ENCODE data around the gene WDR55.
"Not testable (repeated sequence)": the region's sequence is repeated elsewhere in the genome, so short reads cannot be mapped to it uniquely, and the experiment has no call there.

Gene WDR55, protein sequence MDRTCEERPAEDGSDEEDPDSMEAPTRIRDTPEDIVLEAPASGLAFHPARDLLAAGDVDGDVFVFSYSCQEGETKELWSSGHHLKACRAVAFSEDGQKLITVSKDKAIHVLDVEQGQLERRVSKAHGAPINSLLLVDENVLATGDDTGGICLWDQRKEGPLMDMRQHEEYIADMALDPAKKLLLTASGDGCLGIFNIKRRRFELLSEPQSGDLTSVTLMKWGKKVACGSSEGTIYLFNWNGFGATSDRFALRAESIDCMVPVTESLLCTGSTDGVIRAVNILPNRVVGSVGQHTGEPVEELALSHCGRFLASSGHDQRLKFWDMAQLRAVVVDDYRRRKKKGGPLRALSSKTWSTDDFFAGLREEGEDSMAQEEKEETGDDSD

GRCh38 chr5:140664359-140665119 is at the start of gene WDR55:
Gene WDR55 (plus strand): TSS chr5:140664904. CDS start chr5:140664913, 9 bp downstream.
- DNase-seq (ENCODE audit: low read depth) = peak; percentile 81

DNA sequence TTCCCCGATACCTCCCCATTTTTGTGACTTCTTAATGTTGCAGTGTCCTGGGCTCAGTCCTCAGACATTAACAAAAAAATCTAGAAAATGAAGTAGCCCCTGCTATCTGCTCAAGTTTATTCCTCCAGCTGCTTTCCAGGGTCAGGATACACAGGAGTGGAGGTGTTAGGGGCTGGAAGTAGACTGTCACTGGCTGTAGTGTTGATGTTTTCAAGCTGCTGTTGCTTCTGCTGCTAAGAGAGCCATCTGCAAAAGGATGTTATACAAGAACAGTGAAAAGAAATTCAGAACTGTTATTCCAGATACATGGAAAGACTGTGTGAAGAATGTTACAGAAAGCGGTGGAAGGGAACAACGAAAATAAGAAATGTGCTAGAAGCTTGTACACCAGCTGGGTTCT is 42.4 kb upstream of the WDR55 start:
- no peak for DNase-seq (ENCODE audit: low read depth)

DNA sequence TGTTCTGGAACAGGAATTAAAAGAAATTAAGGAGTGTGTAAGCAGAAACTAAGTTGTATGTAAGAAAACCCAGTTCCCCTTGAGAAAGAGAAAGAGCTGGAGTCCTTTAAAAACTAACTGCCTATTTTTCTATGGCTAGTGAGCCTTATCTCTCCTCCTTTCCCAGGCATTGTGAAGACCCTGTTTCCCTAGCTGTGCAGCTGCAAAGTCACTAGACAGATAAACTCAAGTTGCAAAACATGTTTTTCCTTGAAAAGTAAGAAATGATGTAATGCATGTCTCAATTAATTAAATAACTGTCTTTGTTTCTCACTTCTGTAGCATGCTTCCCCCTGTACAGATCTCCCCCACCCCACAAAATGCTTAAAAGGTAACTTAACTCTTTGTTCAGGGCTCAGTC is 41.6 kb upstream of the WDR55 start:
- DNase-seq (ENCODE audit: low read depth) = not testable (repeated sequence)

GRCh38 chr5:140624886-140625285 is 39.8 kb upstream of the WDR55 start:
- not testable (repeated sequence) for DNase-seq (ENCODE audit: low read depth)

- no peak for DNase-seq (ENCODE audit: low read depth)
Measured at GRCh38 chr5:140627972-140628371, 36.7 kb upstream of the WDR55 start.

DNA sequence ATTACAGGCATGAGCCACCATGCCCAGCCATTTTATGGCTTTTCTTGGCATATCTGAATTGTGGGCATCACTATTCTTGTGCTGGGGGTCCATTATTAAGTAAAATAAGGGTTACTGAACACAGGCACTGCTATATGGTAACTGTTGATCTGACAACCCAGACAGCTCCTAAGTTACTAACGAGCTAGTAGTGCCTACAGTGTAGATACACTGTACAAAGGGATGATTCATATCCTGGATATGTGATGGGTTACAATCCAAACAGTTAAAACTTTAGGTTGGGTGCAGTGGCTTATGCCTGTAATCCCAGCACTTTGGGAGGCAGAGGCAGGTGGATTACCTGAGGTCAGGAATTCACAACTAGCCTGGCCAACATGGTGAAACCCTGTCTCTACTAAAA is 36.0 kb upstream of the WDR55 start:
- no peak for DNase-seq (ENCODE audit: low read depth)

DNA sequence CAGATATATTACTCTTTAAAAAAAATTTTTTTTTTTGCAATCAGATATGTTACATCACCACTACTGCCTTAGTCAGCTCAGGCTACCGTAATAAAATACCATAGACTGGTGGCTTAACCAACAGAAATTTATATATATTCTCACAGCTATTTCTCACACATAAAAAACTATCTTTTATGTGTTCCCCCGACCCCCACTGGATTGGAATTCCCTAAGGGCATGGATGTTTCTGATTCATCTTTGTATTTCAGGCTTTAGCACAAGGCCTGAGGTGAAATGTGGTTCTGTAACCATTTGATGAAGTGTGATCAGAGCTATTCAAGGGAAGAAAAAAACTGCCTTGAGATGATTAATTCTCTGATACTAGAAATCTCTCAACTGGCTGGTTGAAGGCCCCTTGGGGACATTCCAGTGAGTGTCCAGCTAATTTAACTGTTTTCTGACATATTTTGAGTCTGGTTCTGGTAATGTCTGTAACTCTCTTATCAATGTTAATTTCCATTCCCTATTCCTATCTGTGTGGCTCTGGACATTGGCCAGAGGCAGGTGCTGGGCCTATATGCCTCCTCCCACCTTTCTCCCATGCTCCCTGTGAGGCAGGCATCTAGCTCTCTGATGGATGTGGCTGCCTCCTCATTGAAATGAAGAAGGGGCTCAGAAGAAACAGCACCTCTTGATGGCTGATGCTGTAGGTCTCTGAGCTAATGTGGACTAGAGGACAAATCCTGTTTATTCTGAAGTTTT is 34.2 kb upstream of the WDR55 start:
- no peak for DNase-seq (ENCODE audit: low read depth)

GRCh38 chr5:140631036-140631417 is 33.7 kb upstream of the WDR55 start:
- no peak for DNase-seq (ENCODE audit: low read depth)

GRCh38 chr5:140631831-140632365 is 32.8 kb upstream of the WDR55 start:
- DNase-seq (ENCODE audit: low read depth) = no peak

DNA sequence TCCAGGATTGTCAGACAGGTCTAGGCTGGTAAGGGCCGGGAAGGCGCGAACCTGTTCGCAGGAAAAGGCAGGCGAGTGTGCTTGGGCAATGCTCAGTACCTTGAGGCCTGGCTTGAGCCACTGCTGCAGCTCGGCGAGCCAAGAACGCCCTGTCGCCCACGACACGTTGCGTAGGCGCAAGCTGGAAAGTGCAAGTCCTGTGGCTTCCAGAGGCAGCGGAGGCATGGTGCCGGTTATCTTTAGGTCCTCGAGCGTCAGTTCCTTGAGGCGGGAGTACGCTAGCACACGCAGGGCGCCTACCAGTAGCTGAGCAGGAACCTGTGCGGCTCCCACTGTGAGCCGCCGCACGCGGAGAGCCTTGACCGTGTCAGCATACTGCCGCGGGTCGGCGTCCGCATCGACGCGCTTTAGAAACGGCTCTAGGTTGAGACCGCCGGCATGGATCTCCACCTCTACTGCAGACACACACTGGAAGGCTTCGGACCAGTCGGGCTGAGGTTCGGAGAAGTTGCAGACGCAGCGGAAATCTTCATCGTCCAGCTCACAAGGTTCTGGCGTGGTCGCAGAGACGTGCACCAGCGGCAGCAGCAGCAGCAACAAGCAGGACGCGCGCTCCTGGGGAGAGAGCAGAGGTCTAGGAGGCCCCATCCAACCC is 32.2 kb upstream of the WDR55 start:
- DNase-seq (ENCODE audit: low read depth) = no peak

GRCh38 chr5:140633021-140633471 is 31.7 kb upstream of the WDR55 start, which contains the start of gene CD14:
Gene CD14 (minus strand): TSS chr5:140633175. CDS start chr5:140633071, 104 bp downstream.
- DNase-seq (ENCODE audit: low read depth) = no peak

- DNase-seq (ENCODE audit: low read depth) = no peak
Measured at GRCh38 chr5:140633501-140633900, 31.2 kb upstream of the WDR55 start.

- DNase-seq (ENCODE audit: low read depth) = no peak
Measured at GRCh38 chr5:140634103-140634502, 30.6 kb upstream of the WDR55 start.

DNA sequence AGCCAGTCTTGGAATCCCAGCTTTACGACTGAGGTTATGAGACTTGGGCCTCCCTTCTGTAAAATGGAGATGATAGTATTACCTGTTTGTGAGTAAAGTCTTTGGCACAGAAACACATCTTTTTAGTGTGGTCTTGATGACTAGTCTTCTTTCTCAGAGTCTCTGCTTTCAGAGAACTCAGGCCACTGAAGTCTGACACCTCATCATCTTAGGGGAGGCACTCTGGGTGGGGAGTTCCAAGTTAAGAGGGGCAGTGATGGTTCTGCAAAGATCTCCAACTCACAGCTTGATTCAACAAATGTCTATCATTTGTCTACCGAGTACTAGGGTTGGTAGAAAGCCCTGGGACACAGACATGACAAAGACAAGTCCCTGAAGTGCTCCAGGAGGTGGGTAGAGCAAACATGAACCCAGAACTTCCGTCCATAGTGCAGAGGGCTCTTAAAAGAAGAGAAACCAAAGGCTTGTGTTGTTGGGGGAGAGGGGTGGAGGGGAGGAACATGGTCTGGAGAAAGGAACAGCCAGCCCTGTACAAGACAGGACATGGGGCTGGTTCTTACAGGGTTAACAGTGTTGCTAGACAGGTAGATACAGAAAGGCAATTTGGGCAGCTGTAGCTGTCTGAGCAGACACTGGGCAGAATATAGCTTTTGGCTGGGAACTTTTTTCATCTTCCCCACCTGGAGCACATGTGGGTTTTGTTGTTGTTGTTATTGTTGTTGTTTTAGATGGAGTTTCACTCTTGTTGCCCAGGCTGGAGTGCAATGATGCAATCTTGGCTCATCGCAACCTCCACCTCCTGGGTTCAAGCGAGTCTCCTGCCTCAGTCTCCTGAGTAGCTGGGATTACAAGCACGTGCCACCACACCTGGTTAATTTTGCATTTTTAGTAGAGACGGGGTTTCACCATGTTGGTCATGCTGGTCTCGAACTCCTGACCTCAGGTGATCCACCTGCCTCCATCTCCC is 29.1 kb upstream of the WDR55 start:
- DNase-seq (ENCODE audit: low read depth) = no peak

- DNase-seq (ENCODE audit: low read depth) = no peak
Measured at GRCh38 chr5:140637371-140638100, 27.2 kb upstream of the WDR55 start.

DNA sequence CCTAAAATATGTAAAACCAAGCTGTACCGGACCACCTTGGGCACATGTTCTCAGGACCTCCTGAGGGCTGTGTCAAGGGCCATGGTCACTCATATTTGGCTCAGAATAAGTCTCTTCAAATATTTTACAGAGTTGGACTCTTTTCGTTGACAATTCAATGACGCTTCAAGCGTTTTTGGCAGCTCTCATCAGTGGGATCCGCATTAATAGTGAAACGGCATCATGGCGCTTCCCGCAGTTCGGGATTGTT is 25.9 kb upstream of the WDR55 start:
- DNase-seq (ENCODE audit: low read depth) = not testable (repeated sequence)

DNA sequence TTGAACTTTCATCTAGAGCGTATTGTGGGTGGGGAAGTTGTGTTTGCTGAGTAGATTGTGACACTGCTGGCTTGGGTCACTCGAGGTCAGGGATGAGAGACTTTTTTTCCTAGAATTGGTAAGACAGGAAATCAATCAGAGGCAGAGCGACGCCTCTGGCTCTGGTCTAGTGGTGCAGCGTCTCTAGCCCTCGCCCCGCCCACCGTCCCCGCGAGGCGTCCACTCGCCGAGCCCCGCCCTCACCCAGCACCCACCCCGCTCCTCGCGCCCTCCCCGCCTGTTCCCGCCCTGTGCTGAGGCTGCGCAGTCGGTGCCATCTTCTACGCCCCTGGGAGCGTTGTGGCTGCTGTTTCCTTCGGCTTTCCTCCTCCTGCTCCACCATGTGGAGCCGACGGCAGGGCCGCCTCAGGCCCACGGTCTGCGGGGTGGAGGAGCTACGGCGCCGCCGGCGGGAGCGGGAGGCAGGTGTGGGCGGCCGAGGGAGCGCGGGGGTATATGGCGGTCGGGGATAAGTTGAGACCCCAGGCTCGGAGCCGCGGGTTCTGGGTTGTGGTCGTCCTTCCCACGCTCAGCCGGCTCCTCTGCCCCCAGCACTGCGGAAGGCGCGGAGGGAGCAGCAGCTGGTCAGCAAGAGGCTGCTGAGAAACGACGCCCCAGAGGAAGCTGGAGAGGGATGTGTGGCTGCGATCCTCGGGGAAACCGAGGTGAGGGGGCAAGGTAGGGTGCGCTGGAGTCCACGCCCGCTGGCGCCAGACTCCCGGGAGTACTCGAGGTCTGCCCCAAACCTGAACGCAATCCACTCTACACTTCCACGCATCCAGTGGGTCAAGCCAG is 25.3 kb upstream of the WDR55 start, which contains the start of gene TMCO6:
Gene TMCO6, plus strand, starts transcription at position 304 of the 834 bp plus-strand sequence. Its CDS starts 77 bp downstream, at position 381.
- peak; percentile 92 for DNase-seq (ENCODE audit: low read depth)

DNA sequence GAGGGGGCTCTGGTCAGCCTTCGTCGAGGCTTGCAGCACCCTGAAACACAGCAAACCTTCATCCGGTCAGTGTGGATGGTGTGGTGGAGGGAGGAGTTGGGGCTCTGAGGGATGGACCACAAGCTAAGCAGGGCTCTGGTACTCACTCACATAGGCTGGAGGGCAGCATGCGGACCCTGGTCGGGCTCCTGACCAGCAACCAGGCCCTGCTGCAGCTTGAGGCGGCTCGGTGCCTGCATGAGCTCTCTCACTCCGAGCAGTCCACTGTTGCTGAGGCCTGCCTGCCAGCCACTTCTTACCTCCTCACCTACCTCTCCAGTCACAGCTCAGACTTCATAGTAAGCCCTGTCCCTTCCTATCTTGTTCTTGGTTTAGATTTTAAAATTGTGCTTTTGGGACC is 23.0 kb upstream of the WDR55 start:
- DNase-seq (ENCODE audit: low read depth) = no peak

DNA sequence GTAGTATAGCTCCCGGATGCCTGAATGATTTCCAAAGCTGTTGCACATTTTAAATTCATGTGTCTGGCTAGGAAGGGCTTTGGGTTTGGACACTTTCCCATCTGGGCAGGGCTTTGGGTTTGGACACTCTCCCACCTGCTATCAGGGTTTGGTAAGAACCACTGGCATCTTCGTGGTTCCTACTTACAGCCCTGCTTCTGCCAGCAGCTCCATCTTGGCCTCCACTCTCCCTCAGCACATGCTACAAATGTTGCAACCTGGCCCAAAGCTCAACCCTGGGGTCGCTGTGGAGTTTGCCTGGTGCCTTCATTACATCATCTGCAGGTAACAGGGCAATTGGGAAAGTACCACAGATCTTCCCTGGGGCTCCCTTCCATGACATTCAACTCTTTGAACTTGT is 22.0 kb upstream of the WDR55 start:
- DNase-seq (ENCODE audit: low read depth) = peak; percentile 62

Data from GM04504 (cell line).